Astrocyte (in vitro differentiated cells and primary cell): ENCODE results near the gene RNF123.

Experiments
- CTCF ChIP-seq: IDR thresholded peaks from 2 replicates; pipeline ENCODE4 v1.5.1; 2011; ENCODE audit warnings: low read depth, mild to moderate bottlenecking, inconsistent platforms, low read length, moderate library complexity; ENCODE audit not compliant: insufficient read depth
- EZH2 ChIP-seq: IDR thresholded peaks from 2 replicates; pipeline ENCODE4 v1.6.1; 2012; ENCODE audit warnings: mild to moderate bottlenecking, low read length, inconsistent platforms; ENCODE audit not compliant: insufficient read depth

- TF ChIP-seq CTCF: no peak
- no peak for TF ChIP-seq EZH2
Measured at GRCh38 chr3:49738067-49738713, 48.8 kb downstream of the RNF123 start.
